ENCODE results near the gene ADIPOR2.

Gene ADIPOR2

DNA sequence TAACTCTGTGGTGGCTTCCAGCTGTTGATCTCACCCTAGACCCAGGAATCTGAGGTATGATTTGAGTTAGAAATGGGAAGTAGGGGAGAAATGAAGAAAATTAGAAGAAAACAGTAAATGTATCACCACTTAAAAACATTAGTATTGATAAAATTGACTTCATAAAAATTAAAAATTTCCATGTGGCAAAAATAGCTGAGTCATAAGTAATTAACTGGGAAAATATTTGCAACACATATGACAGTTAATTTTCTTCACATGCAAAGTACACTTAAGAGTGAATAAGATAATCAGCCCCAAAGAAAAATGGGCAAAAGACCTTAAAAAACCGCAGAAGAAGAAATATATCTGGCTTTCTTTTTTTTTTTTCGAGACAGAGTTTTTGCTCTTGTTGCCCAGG is 25.5 kb upstream of the ADIPOR2 start:
- Histone ChIP-seq H3K4me3 (ENCODE audit: insufficient read depth, low read depth, low read length) (no peak overlapping the region), H3K27me3 (ENCODE audit: control insufficient read depth, insufficient read depth, low read length, poor library complexity, severe bottlenecking) (peaks cover 22% of the 10 kb centered on the region), H3K36me3 (ENCODE audit: control insufficient read depth, insufficient read depth, low read length) (no peaks in the 10 kb centered on the region), H3K4me1 (ENCODE audit: control insufficient read depth, insufficient read depth, low read length) (no peaks in the 10 kb centered on the region), H3K9me3 (ENCODE audit: control insufficient read depth, low read length) (no peaks in the 10 kb centered on the region), H3K27ac (ENCODE audit: insufficient read depth, low read depth, low read length, poor library complexity, severe bottlenecking) (no peak overlapping the region)
- WGBS, 2 experiments = 89 to 92% methylated on average over 2 of the region's 2 CpGs

DNA sequence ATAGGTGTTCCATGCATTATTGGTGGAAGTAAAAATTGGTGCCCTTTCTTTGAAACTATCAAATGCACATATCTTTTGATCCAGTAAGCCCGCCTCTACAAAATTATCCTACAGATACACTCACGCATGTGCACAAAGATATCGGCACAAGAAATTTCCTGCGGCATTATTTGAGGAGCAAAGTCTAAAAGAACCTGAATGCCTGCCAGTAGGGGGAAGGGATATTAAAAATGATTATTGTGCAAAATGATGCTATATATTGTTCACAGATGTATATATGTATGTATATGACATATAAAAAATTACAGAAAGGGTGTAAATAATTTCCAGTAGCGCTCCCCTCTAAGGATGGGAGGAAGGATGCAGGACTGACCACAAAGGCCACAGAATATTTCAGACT is 24.7 kb upstream of the ADIPOR2 start:
- Histone ChIP-seq H3K27me3 (ENCODE audit: control insufficient read depth, insufficient read depth, low read length, poor library complexity, severe bottlenecking) (peaks cover 16% of the 10 kb centered on the region), H3K9me3 (ENCODE audit: control insufficient read depth, low read length) (no peaks in the 10 kb centered on the region), H3K27ac (ENCODE audit: insufficient read depth, low read depth, low read length, poor library complexity, severe bottlenecking) (no peak overlapping the region), H3K4me1 (ENCODE audit: control insufficient read depth, insufficient read depth, low read length) (no peaks in the 10 kb centered on the region), H3K4me3 (ENCODE audit: insufficient read depth, low read depth, low read length) (no peak overlapping the region), H3K36me3 (ENCODE audit: control insufficient read depth, insufficient read depth, low read length) (no peaks in the 10 kb centered on the region)
- WGBS, 2 experiments = 93 to 100% methylated on average over 4 of the region's 5 CpGs

- H3K27ac ChIP-seq (ENCODE audit: insufficient read depth, low read depth, low read length, poor library complexity, severe bottlenecking) = no peak overlapping the region
- no peak overlapping the region for H3K4me3 ChIP-seq (ENCODE audit: insufficient read depth, low read depth, low read length)
- H3K27me3 ChIP-seq (ENCODE audit: control insufficient read depth, insufficient read depth, low read length, poor library complexity, severe bottlenecking) = peaks cover 16% of the 10 kb centered on the region
- H3K4me1 ChIP-seq (ENCODE audit: control insufficient read depth, insufficient read depth, low read length) = no peaks in the 10 kb centered on the region
- H3K36me3 ChIP-seq (ENCODE audit: control insufficient read depth, insufficient read depth, low read length) = no peaks in the 10 kb centered on the region
- H3K9me3 ChIP-seq (ENCODE audit: control insufficient read depth, low read length) = no peaks in the 10 kb centered on the region
- WGBS, 2 experiments = 46 to 59% methylated on average over 2 of the region's 2 CpGs
Measured at GRCh38 chr12:1666685-1667162, 24.1 kb upstream of the ADIPOR2 start.

DNA sequence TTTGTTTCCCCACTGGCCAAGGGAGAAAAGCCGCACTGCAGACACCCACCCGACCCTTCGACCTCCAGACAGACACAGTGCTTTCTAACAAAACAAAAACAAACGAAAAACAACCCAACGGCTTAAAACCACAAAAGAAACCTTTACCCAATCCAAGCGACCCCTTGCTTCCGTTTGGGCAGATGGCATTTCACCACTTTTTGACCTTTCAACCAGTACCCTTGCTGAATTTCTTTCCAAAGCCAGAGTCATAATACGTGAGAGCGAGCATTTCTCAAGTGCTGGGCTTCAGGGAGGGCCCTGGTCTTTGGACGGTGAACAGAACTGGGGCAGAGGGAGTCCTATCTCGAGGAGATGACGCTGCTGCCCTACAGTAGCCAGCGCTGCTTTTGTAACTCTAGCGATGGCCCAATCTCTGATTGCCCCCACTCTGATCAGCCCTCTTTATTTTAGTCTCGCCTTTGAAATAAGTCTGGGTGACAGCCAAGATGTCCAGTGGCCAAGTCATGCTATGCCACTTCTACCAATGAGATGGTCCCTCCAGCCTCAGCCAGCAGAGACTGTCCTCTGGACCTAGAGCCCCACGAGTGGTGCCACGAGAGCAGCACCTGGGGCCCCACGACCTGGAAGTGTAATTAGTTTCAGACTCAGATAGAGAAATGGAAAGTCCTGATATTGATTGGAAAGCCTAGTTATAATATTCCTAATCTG is 21.9 kb upstream of the ADIPOR2 start:
- Histone ChIP-seq H3K4me3 (ENCODE audit: insufficient read depth, low read depth, low read length) (no peak overlapping the region), H3K27me3 (ENCODE audit: control insufficient read depth, insufficient read depth, low read length, poor library complexity, severe bottlenecking) (peaks cover 2% of the 10 kb centered on the region), H3K36me3 (ENCODE audit: control insufficient read depth, insufficient read depth, low read length) (no peaks in the 10 kb centered on the region), H3K27ac (ENCODE audit: insufficient read depth, low read depth, low read length, poor library complexity, severe bottlenecking) (no peak overlapping the region), H3K4me1 (ENCODE audit: control insufficient read depth, insufficient read depth, low read length) (no peaks in the 10 kb centered on the region), H3K9me3 (ENCODE audit: control insufficient read depth, low read length) (no peaks in the 10 kb centered on the region)
- 83 to 86% methylated on average over 18 of the region's 18 CpGs for WGBS, 2 experiments

DNA sequence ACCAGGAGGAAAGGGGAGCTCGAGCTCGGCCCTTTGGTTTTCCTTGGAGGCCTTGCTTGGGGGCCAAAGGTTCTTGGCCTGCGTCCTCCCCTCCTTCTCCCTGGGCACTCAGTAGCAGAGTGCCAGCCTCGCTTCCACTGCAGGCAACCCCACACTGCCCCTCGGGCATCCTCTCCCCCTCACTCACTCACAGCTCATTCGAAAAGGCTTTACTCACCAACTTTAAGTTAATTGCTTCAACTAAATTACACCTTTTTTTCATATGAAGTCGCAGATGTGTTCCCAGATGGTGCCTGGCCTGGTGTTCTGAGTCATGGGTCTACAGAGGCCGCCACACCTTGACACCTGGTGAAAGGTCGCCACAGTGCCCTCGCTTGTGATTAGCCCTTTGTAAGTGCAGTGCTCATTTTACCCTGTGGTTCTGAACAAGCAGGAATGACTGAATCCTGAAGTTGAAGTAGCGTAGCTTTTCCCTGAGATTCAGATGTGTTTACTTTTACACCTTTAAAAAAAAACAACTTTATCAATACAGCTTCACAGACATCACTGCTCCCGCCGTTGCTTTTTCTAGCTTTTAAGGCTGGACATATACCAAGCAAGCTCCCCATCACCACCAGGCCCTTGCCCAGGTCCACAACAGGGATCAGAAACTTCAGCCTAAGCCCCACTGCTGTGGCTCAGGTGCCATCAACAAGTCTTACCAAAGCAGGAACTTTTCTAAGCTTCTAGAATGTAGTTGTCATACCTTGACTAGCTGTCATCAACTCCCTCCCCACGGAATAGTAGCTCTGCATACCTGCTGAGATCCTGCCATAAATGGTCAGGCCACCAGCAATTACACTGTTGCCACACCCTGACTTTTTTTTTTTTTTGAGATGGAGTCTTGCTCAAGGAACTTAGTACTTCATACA is 20.3 kb upstream of the ADIPOR2 start:
- no peaks in the 10 kb centered on the region for H3K9me3 ChIP-seq (ENCODE audit: control insufficient read depth, low read length)
- H3K4me3 ChIP-seq (ENCODE audit: insufficient read depth, low read depth, low read length) = no peak overlapping the region
- H3K27ac ChIP-seq (ENCODE audit: insufficient read depth, low read depth, low read length, poor library complexity, severe bottlenecking) = no peak overlapping the region
- WGBS, 2 experiments = 79 to 83% methylated on average over 14 of the region's 14 CpGs
- no peaks in the 10 kb centered on the region for H3K27me3 ChIP-seq (ENCODE audit: control insufficient read depth, insufficient read depth, low read length, poor library complexity, severe bottlenecking)
- H3K4me1 ChIP-seq (ENCODE audit: control insufficient read depth, insufficient read depth, low read length) = no peaks in the 10 kb centered on the region
- no peaks in the 10 kb centered on the region for H3K36me3 ChIP-seq (ENCODE audit: control insufficient read depth, insufficient read depth, low read length)

DNA sequence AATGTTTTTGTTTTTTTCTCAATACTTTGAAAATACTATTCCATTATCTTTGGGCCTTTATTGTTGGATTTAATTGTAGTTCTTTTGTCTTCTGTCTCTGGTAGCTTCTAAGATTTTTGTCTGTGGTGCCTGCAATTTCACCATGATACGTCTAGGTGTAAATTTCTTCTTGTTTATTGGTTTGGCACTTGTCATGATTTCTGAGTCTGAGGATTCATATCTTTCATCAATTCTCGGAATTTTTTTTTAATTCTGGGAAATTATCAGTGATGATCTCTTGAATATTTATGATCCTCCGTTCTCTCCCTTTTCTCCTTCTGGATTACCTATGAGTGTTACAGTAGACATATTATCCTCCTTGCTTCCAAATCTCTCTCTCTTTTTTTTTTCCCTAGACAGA is 14.8 kb upstream of the ADIPOR2 start:
- H3K4me1 ChIP-seq (ENCODE audit: control insufficient read depth, insufficient read depth, low read length) = no peaks in the 10 kb centered on the region
- H3K4me3 ChIP-seq (ENCODE audit: insufficient read depth, low read depth, low read length) = no peak overlapping the region
- no peaks in the 10 kb centered on the region for H3K27me3 ChIP-seq (ENCODE audit: control insufficient read depth, insufficient read depth, low read length, poor library complexity, severe bottlenecking)
- 70 to 90% methylated on average over 2 to 3 of the region's 3 CpGs for WGBS, 2 experiments
- no peak overlapping the region for H3K27ac ChIP-seq (ENCODE audit: insufficient read depth, low read depth, low read length, poor library complexity, severe bottlenecking)
- H3K9me3 ChIP-seq (ENCODE audit: control insufficient read depth, low read length) = no peaks in the 10 kb centered on the region
- no peaks in the 10 kb centered on the region for H3K36me3 ChIP-seq (ENCODE audit: control insufficient read depth, insufficient read depth, low read length)

DNA sequence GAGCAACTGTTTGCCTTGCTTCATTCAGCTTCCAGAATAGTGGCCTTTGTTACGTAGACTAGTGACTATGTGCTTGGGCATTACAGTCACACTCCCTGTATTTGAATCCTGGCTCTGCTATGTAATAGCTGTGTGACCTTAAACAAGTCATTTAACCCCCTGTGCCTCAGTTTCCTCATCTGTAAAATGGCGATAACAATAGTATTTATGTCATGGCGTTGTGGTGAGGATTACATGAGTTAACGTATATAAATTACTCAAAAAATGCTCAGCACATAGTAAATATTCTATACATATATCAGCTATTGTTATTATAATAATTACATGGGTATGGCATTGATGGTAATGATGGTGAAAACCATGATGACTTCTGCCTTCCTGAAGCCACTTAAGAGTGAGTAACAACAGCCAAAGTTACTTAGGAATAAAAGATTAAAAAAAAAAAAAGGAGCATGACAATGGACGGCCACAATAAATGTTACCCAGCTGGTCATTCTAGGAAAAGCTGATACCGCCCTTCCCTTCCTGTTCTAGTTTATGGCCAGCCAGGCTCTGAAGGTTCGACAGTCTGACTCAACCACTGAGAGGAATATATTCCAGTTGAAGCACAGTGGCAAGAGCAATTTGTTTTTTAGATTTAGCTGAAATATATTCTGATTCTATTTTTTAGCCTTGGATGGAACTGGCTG is 9.9 kb upstream of the ADIPOR2 start:
- no peaks in the 10 kb centered on the region for H3K36me3 ChIP-seq (ENCODE audit: control insufficient read depth, insufficient read depth, low read length)
- H3K27me3 ChIP-seq (ENCODE audit: control insufficient read depth, insufficient read depth, low read length, poor library complexity, severe bottlenecking) = no peaks in the 10 kb centered on the region
- no peaks in the 10 kb centered on the region for H3K4me1 ChIP-seq (ENCODE audit: control insufficient read depth, insufficient read depth, low read length)
- no peak overlapping the region for H3K4me3 ChIP-seq (ENCODE audit: insufficient read depth, low read depth, low read length)
- no peaks in the 10 kb centered on the region for H3K9me3 ChIP-seq (ENCODE audit: control insufficient read depth, low read length)
- H3K27ac ChIP-seq (ENCODE audit: insufficient read depth, low read depth, low read length, poor library complexity, severe bottlenecking) = no peak overlapping the region
- WGBS, 2 experiments = 91 to 92% methylated on average over 5 of the region's 7 CpGs

- H3K27me3 ChIP-seq (ENCODE audit: control insufficient read depth, insufficient read depth, low read length, poor library complexity, severe bottlenecking) = no peaks in the 10 kb centered on the region
- H3K36me3 ChIP-seq (ENCODE audit: control insufficient read depth, insufficient read depth, low read length) = no peaks in the 10 kb centered on the region
- no peak overlapping the region for H3K4me3 ChIP-seq (ENCODE audit: insufficient read depth, low read depth, low read length)
- no peaks in the 10 kb centered on the region for H3K9me3 ChIP-seq (ENCODE audit: control insufficient read depth, low read length)
- no peak overlapping the region for H3K27ac ChIP-seq (ENCODE audit: insufficient read depth, low read depth, low read length, poor library complexity, severe bottlenecking)
- 80 to 82% methylated on average over 2 of the region's 2 CpGs for WGBS, 2 experiments
- H3K4me1 ChIP-seq (ENCODE audit: control insufficient read depth, insufficient read depth, low read length) = no peaks in the 10 kb centered on the region
Measured at GRCh38 chr12:1681493-1681807, 9.4 kb upstream of the ADIPOR2 start.

DNA sequence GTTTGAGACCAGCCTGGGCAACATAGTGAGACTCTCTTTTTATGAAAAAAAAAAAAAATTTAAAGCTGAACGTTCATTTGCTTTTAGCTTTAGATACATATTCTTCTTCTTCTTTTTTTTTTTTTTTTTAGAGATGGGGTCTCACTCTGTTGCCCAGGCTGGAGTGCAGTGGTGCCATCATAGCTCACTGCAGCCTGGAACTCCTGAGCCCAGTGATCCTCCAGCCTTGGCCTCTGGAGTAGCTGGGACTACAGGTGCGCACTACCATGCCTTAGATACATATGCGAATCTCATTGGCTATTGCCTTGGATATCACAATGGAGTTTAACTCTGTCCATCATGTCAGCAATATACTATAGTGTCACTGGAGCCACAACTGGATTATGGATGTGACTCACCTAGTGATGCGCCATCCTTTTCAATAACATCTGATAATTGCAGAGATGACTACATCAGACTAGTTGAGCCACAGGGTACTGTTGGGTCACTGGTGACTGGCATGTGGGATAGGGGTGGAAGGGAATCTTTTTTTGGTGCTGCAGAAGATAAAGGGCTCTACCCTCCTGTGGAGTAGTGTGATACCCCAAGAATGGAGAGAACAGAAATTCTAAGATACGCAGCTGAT is 2.7 kb upstream of the ADIPOR2 start:
- peaks cover 8% of the 10 kb centered on the region for H3K4me1 ChIP-seq (ENCODE audit: control insufficient read depth, insufficient read depth, low read length)
- no peaks in the 10 kb centered on the region for H3K27me3 ChIP-seq (ENCODE audit: control insufficient read depth, insufficient read depth, low read length, poor library complexity, severe bottlenecking)
- H3K9me3 ChIP-seq (ENCODE audit: control insufficient read depth, low read length) = no peaks in the 10 kb centered on the region
- 94 to 97% methylated on average over 4 to 5 of the region's 5 CpGs for WGBS, 2 experiments
- H3K36me3 ChIP-seq (ENCODE audit: control insufficient read depth, insufficient read depth, low read length) = no peaks in the 10 kb centered on the region
- H3K4me3 ChIP-seq (ENCODE audit: insufficient read depth, low read depth, low read length) = no peak overlapping the region
- H3K27ac ChIP-seq (ENCODE audit: insufficient read depth, low read depth, low read length, poor library complexity, severe bottlenecking) = no peak overlapping the region

Measured in ectodermal cell (in vitro differentiated cells).